ENCODE results near the gene PCK2.

The PCK2 gene

GRCh38 chr14:24146453-24146977 is 52.4 kb downstream of the PCK2 start, which contains the start of gene PSME2 (continued):
- TF ChIP-seq REST (tag by site-specific recombination; IDR thresholded peaks at IDR 0.05) (0 out of 2 replicates have a peak, but pooled peaks have one; percentile 51), HOXC10 (CRISPR knock-in tag; IDR thresholded peaks at IDR 0.05) (no peak), ZNF423 (tag by site-specific recombination; IDR thresholded peaks at IDR 0.05) (no peak), HIC1 (tag by site-specific recombination; IDR thresholded peaks at IDR 0.05) (peak; percentile 76), ZFP3 (tag by site-specific recombination; IDR thresholded peaks at IDR 0.05; ENCODE audit: low read depth) (no peak), GLI4 (tag by site-specific recombination; IDR thresholded peaks at IDR 0.05) (no peak), ZNF529 (tag by site-specific recombination; IDR thresholded peaks at IDR 0.05; ENCODE audit: insufficient replicate concordance) (no peak), ZNF560 (tag by site-specific recombination; IDR thresholded peaks at IDR 0.05; ENCODE audit: borderline replicate concordance) (no peak), ZNF580 (tag by site-specific recombination; IDR thresholded peaks at IDR 0.05) (no peak), ZNF394 (tag by site-specific recombination; IDR thresholded peaks at IDR 0.05; ENCODE audit: borderline replicate concordance) (no peak), ZNF121 (tag by site-specific recombination; IDR thresholded peaks at IDR 0.05) (no peak), SALL2 (tag by site-specific recombination; IDR thresholded peaks at IDR 0.05; ENCODE audit: borderline replicate concordance) (no peak), ZBTB17 (tag by site-specific recombination; IDR thresholded peaks at IDR 0.05) (peak; percentile 52), ZNF112 (tag by site-specific recombination; IDR thresholded peaks at IDR 0.05) (no peak), ZSCAN4 (tag by site-specific recombination; IDR thresholded peaks at IDR 0.05) (no peak), ZNF654 (tag by site-specific recombination; IDR thresholded peaks at IDR 0.05; ENCODE audit: low read depth) (no peak), PRDM2 (tag by site-specific recombination; IDR thresholded peaks at IDR 0.05; ENCODE audit: borderline replicate concordance) (no peak), KLF17 (tag by site-specific recombination; IDR thresholded peaks at IDR 0.05) (no peak), ZNF155 (tag by site-specific recombination; IDR thresholded peaks at IDR 0.05) (no peak), PATZ1 (tag by site-specific recombination; IDR thresholded peaks at IDR 0.05) (peak; percentile 99), ZNF146 (tag by site-specific recombination; IDR thresholded peaks at IDR 0.05) (no peak), ZNF76 (tag by site-specific recombination; IDR thresholded peaks at IDR 0.05; ENCODE audit: borderline replicate concordance, low read depth) (no peak), SCRT1 (tag by site-specific recombination; IDR thresholded peaks at IDR 0.05; ENCODE audit: borderline replicate concordance) (no peak)

All from HEK293 (cell line).